NB4 (cell line): ENCODE measurements around the gene LMO2.

ENCODE experiments used
- TF ChIP-seq, protein P1 (sequence below): IDR thresholded peaks from 2 replicates; pipeline ENCODE4 v1.6.1; 2011; ENCODE audit warnings: low read depth, low read length
- TF ChIP-seq, protein P2 (sequence below): IDR thresholded peaks from one replicate; pipeline ENCODE4 v1.5.1; 2012; ENCODE audit warnings: low read depth, low read length

DNA sequence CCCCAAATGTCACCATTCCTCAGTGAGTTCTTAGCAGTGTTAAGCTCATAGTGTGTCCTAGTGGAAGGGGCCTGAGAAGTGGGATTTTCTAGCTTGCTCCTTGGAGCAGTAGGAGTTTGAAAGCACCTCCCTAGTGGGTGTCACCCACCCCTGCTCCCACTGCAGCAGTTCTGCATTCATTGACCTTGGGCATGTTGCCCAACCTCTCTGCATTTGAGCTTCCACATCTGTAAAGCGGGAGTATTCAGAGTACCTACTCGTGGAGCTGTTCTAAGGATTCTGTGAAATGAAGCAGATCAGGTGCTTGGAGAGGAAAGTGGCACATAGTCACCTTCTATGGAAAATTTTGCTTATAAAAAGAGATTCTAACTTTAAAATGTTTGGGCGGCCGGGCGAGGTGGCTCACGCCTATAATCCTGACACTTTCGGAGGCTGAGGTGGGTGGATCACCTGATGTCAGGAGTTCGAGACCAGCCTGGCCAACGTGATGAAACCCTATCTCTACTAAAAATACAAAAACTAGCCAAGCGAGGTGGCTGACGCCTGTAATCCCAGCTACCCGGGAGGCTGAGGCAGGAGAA is 16.9 kb downstream of the LMO2 start:
- TF ChIP-seq, protein P1, sequence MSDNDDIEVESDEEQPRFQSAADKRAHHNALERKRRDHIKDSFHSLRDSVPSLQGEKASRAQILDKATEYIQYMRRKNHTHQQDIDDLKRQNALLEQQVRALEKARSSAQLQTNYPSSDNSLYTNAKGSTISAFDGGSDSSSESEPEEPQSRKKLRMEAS, result no peak
- TF ChIP-seq, protein P2, sequence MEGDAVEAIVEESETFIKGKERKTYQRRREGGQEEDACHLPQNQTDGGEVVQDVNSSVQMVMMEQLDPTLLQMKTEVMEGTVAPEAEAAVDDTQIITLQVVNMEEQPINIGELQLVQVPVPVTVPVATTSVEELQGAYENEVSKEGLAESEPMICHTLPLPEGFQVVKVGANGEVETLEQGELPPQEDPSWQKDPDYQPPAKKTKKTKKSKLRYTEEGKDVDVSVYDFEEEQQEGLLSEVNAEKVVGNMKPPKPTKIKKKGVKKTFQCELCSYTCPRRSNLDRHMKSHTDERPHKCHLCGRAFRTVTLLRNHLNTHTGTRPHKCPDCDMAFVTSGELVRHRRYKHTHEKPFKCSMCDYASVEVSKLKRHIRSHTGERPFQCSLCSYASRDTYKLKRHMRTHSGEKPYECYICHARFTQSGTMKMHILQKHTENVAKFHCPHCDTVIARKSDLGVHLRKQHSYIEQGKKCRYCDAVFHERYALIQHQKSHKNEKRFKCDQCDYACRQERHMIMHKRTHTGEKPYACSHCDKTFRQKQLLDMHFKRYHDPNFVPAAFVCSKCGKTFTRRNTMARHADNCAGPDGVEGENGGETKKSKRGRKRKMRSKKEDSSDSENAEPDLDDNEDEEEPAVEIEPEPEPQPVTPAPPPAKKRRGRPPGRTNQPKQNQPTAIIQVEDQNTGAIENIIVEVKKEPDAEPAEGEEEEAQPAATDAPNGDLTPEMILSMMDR, result no peak
